Neural progenitor cell (in vitro differentiated cells): ENCODE measurements around the gene PROB1. TPM values are rescaled to one million over a fixed set of nuclear protein-coding genes. Genes with fewer than 3 reads are reported as not detected.
"Not testable (repeated sequence)": the region's sequence is repeated elsewhere in the genome, so short reads cannot be mapped to it uniquely, and the experiment has no call there.

ENCODE experiments used
- DNase-seq: peaks from one replicate; pipeline ENCODE4 v3.0.0-alpha.2; 2016; ENCODE audit warnings: low spot score
- H2AFZ ChIP-seq: fragments of 200-600 bp; sonication (generic); replicated peaks from 2 replicates; pipeline ENCODE4 v1.6.1; 2016; ENCODE audit warnings: antibody characterized with exemption
- H3F3A ChIP-seq: fragments of 200-600 bp; sonication (generic); 2 replicates; pipeline ENCODE4 v1.6.1; 2016; ENCODE audit warnings: antibody characterized with exemption, low read depth
- H3K27ac ChIP-seq: fragments of 200-600 bp; sonication (generic); 2 replicates; pipeline ENCODE4 v1.5.1; 2016; ENCODE audit warnings: mild to moderate bottlenecking
- H3K27me3 ChIP-seq: fragments of 200-600 bp; sonication (generic); 2 replicates; pipeline ENCODE4 v1.6.1; 2016; ENCODE audit warnings: mild to moderate bottlenecking, moderate library complexity
- H3K36me3 ChIP-seq: fragments of 200-600 bp; sonication (generic); 2 replicates; pipeline ENCODE4 v1.5.1; 2016
- H3K4me1 ChIP-seq: fragments of 200-600 bp; sonication (generic); 2 replicates; pipeline ENCODE4 v1.6.1; 2016; ENCODE audit warnings: mixed run types
- H3K4me2 ChIP-seq: fragments of 200-600 bp; sonication (generic); 2 replicates; pipeline ENCODE4 v1.6.1; 2016
- H3K4me3 ChIP-seq: fragments of 200-600 bp; sonication (generic); 2 replicates; pipeline ENCODE4 v1.5.1; 2016
- H3K79me2 ChIP-seq: fragments of 200-600 bp; sonication (generic); 2 replicates; pipeline ENCODE4 v1.6.1; 2016; ENCODE audit warnings: low read depth
- H3K9ac ChIP-seq: fragments of 200-600 bp; sonication (generic); 2 replicates; pipeline ENCODE4 v1.6.1; 2016
- H3K9me3 ChIP-seq: fragments of 200-600 bp; sonication (generic); 2 replicates; pipeline ENCODE4 v1.5.1; 2016; ENCODE audit warnings: low read depth
- H4K20me1 ChIP-seq: fragments of 200-600 bp; sonication (generic); 2 replicates; pipeline ENCODE4 v1.6.1; 2016; ENCODE audit warnings: low read depth
- H3K27ac Mint-ChIP-seq: 3 replicates; pipeline ENCODE4 v1.8.0; 2021; ENCODE audit warnings: mixed read lengths
- H3K27me3 Mint-ChIP-seq: 2 replicates; pipeline ENCODE4 v1.8.0; 2022; ENCODE audit warnings: low read depth, mild to moderate bottlenecking, inconsistent platforms, moderate library complexity, mixed read lengths; ENCODE audit not compliant: insufficient read depth
- H3K36me3 Mint-ChIP-seq: 3 replicates; pipeline ENCODE4 v1.8.0; 2021; ENCODE audit warnings: mixed read lengths
- H3K4me1 Mint-ChIP-seq: 3 replicates; pipeline ENCODE4 v1.8.0; 2021; ENCODE audit warnings: mixed read lengths
- H3K4me3 Mint-ChIP-seq: 3 replicates; pipeline ENCODE4 v1.8.0; 2021; ENCODE audit warnings: mild to moderate bottlenecking, moderate library complexity, mixed read lengths
- H3K9me3 Mint-ChIP-seq: 3 replicates; pipeline ENCODE4 v1.8.0; 2020; ENCODE audit warnings: mixed read lengths
- EZH2 ChIP-seq: fragments of 200-600 bp; sonication (generic); IDR thresholded peaks from 2 replicates; pipeline ENCODE4 v1.6.1; 2017; ENCODE audit warnings: antibody characterized with exemption, mild to moderate bottlenecking, moderate library complexity
- EZH2phosphoT487 ChIP-seq: fragments of 200-600 bp; sonication (generic); IDR thresholded peaks from 2 replicates; pipeline ENCODE4 v1.6.1; 2017; ENCODE audit warnings: antibody characterized with exemption
- total RNA-seq: library from RNA; depleted of rRNA; stranded (reverse); fragments of >200 nt; gene quantifications from 2 replicates; pipeline ENCODE4 v1.2.3, GENCODE V29; 2015; ENCODE audit warnings: low replicate concordance
- TF ChIP-seq, protein P1 (sequence below): fragments of 200-600 bp; sonication (generic); IDR thresholded peaks from 2 replicates; pipeline ENCODE4 v1.5.1; 2017; ENCODE audit warnings: antibody characterized with exemption, mild to moderate bottlenecking

The PROB1 gene
- total RNA-seq, 1 donor from 2014 or later, result 0.67 TPM

DNA sequence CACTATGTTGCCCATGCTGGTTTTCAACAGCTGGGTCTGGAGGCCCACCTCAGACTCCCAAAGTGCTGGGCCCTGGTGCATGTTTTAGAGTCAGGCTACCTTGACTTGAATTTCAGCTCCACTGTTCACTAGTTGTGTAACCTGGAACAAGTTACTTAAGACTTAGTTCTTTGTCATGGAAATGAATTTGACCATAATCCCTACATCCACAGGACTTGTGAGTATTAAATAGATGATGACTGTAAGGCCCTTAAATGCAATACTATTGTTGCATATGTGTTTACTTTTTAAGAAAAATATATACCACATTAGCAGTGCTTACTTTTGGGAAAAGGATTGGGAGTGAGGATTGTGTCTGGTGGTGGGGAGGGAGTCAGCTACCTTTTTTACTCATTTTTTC lies 36.8 kb downstream of the PROB1 start:
- Mint-ChIP-seq H3K27ac (no peak overlapping the region), H3K4me3 (no peak overlapping the region), H3K27me3 (peaks cover 3% of the 10 kb centered on the region), H3K36me3 (peaks cover 37% of the 10 kb centered on the region), H3K9me3 (peaks cover 7% of the 10 kb centered on the region), H3K4me1 (no peaks in the 10 kb centered on the region)
- TF ChIP-seq EZH2 (no peak), EZH2phosphoT487 (no peak)
- TF ChIP-seq, protein P1, sequence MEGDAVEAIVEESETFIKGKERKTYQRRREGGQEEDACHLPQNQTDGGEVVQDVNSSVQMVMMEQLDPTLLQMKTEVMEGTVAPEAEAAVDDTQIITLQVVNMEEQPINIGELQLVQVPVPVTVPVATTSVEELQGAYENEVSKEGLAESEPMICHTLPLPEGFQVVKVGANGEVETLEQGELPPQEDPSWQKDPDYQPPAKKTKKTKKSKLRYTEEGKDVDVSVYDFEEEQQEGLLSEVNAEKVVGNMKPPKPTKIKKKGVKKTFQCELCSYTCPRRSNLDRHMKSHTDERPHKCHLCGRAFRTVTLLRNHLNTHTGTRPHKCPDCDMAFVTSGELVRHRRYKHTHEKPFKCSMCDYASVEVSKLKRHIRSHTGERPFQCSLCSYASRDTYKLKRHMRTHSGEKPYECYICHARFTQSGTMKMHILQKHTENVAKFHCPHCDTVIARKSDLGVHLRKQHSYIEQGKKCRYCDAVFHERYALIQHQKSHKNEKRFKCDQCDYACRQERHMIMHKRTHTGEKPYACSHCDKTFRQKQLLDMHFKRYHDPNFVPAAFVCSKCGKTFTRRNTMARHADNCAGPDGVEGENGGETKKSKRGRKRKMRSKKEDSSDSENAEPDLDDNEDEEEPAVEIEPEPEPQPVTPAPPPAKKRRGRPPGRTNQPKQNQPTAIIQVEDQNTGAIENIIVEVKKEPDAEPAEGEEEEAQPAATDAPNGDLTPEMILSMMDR, result no peak
- Histone ChIP-seq H3K27me3 (no peaks in the 10 kb centered on the region), H3K9me3 (no peaks in the 10 kb centered on the region), H3K79me2 (peaks cover 100% of the 10 kb centered on the region), H3K4me2 (no peak overlapping the region), H2AFZ (no peak overlapping the region), H3K9ac (no peak overlapping the region), H4K20me1 (peaks cover 100% of the 10 kb centered on the region), H3K36me3 (peaks cover 9% of the 10 kb centered on the region), H3K27ac (no peak overlapping the region), H3F3A (peaks cover 7% of the 10 kb centered on the region), H3K4me1 (no peaks in the 10 kb centered on the region), H3K4me3 (no peak overlapping the region)
- DNase-seq, result no peak

DNA sequence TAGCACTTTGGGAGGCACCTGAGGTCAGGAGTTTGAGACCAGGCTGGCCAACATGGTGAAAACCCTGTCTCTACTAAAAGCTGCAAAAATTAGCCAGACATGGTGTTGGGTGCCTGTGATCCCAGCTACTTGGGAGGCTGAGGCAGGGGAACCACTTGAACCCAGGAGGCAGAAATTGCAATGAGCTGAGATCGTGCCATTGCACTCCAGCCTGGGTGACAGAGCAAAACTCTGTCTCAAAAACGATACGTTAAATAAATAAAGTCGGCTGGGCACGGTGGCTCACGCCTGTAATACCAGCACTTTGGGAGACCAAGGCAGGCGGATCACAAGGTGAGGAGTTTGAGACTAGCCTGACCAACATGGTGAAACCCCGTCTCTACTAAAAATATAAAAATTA lies 39.0 kb downstream of the PROB1 start:
- H3K27me3 Mint-ChIP-seq, H2AFZ ChIP-seq, DNase-seq, H3K9ac ChIP-seq, H3K4me1 Mint-ChIP-seq, H3K27me3 ChIP-seq, H3K27ac ChIP-seq, H3K4me2 ChIP-seq, H3K36me3 ChIP-seq, H3K9me3 Mint-ChIP-seq, H3K4me3 Mint-ChIP-seq, H3K27ac Mint-ChIP-seq, H3K9me3 ChIP-seq, H3F3A ChIP-seq, H3K4me3 ChIP-seq, H3K4me1 ChIP-seq: not testable (repeated sequence)
- H3K36me3 Mint-ChIP-seq, result peaks cover 44% of the 10 kb centered on the region
- H3K79me2 ChIP-seq, result peaks cover 100% of the 10 kb centered on the region
- peaks cover 100% of the 10 kb centered on the region for H4K20me1 ChIP-seq

DNA sequence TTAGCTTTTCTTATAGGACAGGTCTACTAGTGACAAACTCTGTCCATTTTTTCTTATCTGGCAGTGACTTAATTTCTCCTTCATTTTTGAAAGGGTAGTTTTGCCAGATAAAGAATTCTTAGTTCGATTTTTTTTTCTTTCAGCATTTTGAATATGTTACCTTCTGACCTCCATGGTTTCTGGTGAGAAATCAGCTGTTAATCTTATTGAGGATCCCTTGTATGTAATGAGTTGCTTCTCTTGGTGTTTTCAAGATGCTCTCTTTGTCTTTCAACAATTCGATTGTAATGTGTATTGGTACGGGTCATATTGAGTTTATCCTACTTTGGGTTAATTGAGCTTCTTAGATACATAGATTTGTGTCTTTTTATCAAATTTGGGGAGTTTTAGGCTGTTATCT lies 40.7 kb downstream of the PROB1 start:
- H3K4me2 ChIP-seq, result no peak overlapping the region
- peaks cover 12% of the 10 kb centered on the region for H3F3A ChIP-seq
- Mint-ChIP-seq H3K27ac (no peak overlapping the region), H3K4me1 (no peaks in the 10 kb centered on the region), H3K27me3 (no peaks in the 10 kb centered on the region), H3K36me3 (peaks cover 44% of the 10 kb centered on the region), H3K9me3 (peaks cover 7% of the 10 kb centered on the region), H3K4me3 (no peak overlapping the region)
- H3K4me1 ChIP-seq, result no peaks in the 10 kb centered on the region
- H3K4me3 ChIP-seq, result no peak overlapping the region
- no peak overlapping the region for H2AFZ ChIP-seq
- no peak overlapping the region for H3K27ac ChIP-seq
- peaks cover 9% of the 10 kb centered on the region for H3K36me3 ChIP-seq
- H3K9ac ChIP-seq, result no peak overlapping the region
- H3K79me2 ChIP-seq, result peaks cover 100% of the 10 kb centered on the region
- H4K20me1 ChIP-seq, result peaks cover 100% of the 10 kb centered on the region
- no peaks in the 10 kb centered on the region for H3K9me3 ChIP-seq
- DNase-seq, result no peak
- TF ChIP-seq, protein P1, result no peak
- H3K27me3 ChIP-seq, result no peaks in the 10 kb centered on the region

DNA sequence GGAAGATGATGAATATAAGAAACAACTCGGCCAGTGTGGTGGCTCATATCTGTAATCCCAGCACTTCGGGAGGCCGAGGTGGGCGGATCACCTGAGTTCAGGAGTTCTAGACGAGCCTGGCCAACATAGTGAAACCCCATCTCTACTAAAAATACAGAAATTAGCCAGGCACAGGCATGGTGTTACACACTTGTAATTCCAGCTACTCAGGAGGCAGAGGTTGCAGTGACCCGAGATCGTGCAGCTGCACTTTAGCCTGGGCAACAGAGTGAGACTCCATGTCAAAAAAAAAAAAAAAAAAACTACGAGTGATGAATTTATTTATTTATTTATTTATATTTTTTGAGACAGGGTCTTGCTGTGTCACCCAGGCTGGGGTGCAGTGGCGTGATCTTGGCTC lies 47.0 kb downstream of the PROB1 start:
- not testable (repeated sequence) for H3K27ac Mint-ChIP-seq, H3K27me3 Mint-ChIP-seq, H3K4me3 ChIP-seq, H3K27me3 ChIP-seq, H3K9ac ChIP-seq, H3K9me3 Mint-ChIP-seq, H3K36me3 ChIP-seq, H2AFZ ChIP-seq, DNase-seq, H3K9me3 ChIP-seq, H3K4me3 Mint-ChIP-seq, H3K27ac ChIP-seq, H3K4me2 ChIP-seq
- H3K79me2 ChIP-seq, result peaks cover 100% of the 10 kb centered on the region
- peaks cover 100% of the 10 kb centered on the region for H4K20me1 ChIP-seq
- H3K36me3 Mint-ChIP-seq, result peaks cover 39% of the 10 kb centered on the region
- peaks cover 12% of the 10 kb centered on the region for H3K4me1 ChIP-seq
- H3F3A ChIP-seq, result peaks cover 11% of the 10 kb centered on the region
- peaks cover 13% of the 10 kb centered on the region for H3K4me1 Mint-ChIP-seq

DNA sequence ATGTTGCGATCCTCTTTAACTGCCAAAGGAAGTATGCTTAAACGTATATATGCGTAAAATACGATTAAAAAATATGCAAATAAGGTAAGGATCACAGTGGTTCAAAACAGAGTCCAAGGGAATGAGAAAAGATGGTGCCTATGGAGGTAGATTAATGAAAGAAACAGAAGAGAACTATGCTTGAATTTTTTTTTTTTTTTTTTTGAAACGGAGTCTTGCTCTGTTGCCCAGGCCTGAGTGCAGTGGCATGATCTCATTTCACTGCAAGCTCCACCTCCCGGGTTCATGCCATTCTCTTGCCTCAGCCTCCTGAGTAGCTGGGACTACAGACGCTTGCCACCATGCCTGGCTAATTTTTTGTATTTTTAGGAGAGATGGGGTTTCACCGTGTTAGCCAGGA lies 49.5 kb downstream of the PROB1 start:
- not testable (repeated sequence) for H3K9me3 ChIP-seq
- H4K20me1 ChIP-seq, result peaks cover 82% of the 10 kb centered on the region

More for the DNA sequence above, 49.5 kb downstream of the PROB1 start:
- not testable (repeated sequence) for H3K27ac Mint-ChIP-seq, H3K4me2 ChIP-seq, H3K4me3 Mint-ChIP-seq, H3K4me3 ChIP-seq, H2AFZ ChIP-seq, H3K27me3 ChIP-seq, H3K27me3 Mint-ChIP-seq, DNase-seq, H3K9ac ChIP-seq, H3K36me3 ChIP-seq, H3K9me3 Mint-ChIP-seq, H3K27ac ChIP-seq
- Mint-ChIP-seq H3K4me1 (peaks cover 26% of the 10 kb centered on the region), H3K36me3 (peaks cover 29% of the 10 kb centered on the region)
- peaks cover 87% of the 10 kb centered on the region for H3K79me2 ChIP-seq
- peaks cover 20% of the 10 kb centered on the region for H3F3A ChIP-seq
- peaks cover 12% of the 10 kb centered on the region for H3K4me1 ChIP-seq
